ENCODE measurements around the gene CARD11.

Gene CARD11

DNA sequence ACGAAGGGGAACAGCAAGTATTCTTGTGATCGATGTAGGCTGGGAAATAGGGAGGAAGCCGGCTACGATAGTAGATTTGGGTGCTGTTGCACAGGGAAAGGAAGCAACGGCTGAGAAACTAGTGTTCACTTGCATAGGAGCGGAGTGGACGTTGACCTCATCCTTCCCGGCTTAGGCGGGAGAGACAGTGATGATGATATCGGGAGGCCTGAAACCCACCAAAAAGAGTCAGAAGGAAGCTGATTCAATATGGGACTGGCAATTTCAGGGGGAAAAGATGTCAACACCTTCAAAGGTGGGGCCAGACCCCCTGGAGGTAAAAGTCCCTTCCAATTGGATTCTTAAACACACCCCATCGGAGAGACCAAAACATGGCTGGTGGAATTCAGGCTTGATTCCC lies 61.3 kb downstream of the CARD11 start:
- DNase-seq (ENCODE audit: low read depth in 3 of 3): no peak

DNA sequence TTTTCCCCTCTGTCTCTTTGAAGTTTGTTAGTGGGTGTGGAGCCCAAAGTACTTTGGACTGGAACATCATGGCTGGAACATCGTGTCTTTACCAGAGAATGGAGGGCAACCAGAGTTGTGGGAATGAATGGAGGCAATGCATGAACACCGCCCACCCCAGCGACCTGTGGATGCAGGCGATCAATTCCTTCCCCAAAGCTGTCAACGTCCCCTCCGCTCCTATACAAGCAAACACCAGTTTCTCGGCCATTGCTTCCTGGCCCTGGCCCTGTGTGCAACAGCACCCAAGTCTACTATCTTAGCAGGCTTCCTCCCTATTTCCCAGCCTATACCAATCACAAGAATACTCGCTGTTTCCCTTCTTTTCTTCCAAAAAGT lies 62.6 kb downstream of the CARD11 start:
- DNase-seq (ENCODE audit: low read depth in 3 of 3): no peak

DNA sequence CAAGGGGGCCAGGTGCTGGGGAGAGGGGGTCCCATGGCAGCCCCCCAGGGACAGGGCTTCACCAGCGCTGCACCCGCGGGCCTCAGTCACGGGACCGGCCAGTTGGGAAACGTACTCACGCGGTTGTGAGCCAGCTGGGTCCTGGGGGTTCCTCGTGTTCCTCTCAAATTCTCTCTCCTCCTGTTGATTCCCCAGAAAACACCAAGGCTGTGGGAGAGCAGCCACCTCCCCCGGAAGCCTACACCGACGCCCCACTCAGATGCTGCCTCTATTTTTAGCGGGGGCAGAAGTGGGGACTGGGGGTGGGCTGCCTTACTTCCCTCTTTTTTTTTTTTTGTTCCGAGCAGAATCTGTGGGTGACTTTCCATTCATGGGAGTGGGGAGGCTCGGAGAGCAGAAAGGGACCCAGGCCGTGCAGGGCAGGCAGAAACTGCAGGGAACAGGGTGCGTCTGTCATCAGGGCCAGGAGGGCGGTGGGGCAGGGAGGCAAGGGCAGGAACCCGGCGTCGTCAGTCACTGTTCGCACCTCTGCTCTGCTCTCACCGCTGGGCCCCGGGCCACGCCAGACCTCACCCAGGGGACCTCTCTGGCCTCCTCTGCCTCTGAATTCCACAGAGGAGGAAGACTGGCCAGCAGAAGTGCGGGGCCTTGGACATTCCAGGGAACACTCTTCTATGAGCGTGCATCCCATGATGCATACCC lies 63.1 kb downstream of the CARD11 start:
- DNase-seq (ENCODE audit: low read depth in 3 of 3): no peak

DNA sequence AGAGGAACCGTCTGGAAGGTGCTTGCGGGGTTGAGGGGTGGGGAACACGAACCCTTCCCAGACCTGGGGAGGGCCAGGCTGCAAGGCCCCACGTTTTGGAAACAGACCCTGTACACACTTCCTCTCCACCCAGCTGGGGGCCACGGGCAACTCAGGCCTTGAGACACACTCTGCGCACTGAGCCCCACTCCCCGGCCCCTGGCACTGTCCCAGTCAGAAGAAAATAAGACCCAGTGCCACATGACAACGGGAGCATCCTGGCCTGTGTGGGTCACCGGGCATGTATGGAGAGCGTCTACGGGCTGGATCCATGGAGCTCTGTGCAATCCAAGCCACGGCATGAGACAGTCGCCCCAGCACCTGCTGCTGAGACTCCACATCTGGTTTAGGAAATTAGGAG lies 63.7 kb downstream of the CARD11 start:
- no peak for DNase-seq (ENCODE audit: low read depth in 3 of 3)

DNA sequence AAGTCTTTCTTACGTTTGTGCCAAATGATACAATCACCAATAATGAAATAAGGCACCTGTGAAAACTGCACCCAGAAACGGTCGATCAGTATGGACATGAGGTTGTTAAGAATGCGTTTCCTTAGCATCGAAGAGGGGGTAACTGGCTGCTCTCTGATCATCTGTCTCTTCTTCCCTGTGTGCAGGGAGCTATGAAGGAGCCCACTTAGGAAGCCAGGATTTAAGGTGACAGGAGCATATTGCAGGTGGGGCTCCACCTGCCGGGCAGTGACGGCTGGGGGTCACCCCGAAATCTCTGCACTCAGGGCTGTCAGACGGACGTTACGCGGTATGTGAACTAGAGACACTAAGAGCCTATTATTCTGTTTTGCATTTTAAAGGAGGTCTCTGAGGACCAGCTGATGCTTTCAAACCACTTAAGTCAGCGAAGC lies 64.5 kb downstream of the CARD11 start:
- DNase-seq (ENCODE audit: low read depth in 3 of 3): no peak

DNA sequence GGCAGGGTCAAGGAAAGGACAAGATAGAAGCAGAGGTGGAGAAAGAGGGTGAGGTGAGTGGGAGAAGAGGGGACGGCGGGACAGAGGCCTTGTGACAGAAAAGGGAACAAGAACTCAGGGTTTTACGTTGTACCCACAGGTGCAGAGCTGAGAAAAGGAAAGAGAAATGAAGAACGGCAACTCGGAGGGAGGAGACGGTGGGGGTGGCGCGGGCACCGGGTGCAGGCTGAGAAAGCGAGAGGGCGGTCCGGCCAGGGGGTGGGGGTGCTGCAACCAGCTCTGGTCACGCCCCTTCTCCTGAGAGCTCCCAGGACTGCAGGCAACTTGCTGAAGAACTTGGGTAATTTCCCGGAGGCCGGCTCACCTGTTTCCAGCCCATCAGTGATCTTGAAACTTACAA lies 65.3 kb downstream of the CARD11 start:
- peak; percentile 74 to 95 (median 85) for DNase-seq (ENCODE audit: low read depth in 3 of 3)

DNA sequence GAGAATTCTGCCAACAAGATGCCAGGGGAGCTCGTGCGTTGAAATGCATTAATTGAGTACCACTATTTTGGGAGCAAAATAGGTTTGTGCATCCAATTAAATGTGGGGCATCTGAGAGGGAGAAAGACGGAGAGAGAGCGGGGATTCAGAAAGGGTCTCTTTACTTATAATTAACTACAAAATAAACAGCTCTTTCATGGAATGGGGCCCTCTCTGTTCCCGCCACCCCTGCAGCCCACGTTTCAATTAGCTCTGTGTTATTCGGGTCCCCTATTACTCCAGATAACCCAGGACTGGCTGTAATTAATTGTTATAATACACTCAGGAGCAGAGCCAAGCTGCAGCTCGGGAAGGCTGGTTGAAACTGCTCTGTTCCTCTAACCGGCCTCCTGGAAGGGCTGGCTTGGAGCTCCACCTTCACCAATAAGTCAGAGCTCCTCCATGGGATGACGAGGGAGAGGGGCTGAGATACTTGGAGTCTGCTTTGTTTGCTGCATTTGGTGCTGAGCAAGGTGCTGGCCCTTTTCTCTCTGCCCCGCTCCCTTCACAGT lies 67.8 kb downstream of the CARD11 start:
- DNase-seq (ENCODE audit: low read depth in 3 of 3): no peak

DNA sequence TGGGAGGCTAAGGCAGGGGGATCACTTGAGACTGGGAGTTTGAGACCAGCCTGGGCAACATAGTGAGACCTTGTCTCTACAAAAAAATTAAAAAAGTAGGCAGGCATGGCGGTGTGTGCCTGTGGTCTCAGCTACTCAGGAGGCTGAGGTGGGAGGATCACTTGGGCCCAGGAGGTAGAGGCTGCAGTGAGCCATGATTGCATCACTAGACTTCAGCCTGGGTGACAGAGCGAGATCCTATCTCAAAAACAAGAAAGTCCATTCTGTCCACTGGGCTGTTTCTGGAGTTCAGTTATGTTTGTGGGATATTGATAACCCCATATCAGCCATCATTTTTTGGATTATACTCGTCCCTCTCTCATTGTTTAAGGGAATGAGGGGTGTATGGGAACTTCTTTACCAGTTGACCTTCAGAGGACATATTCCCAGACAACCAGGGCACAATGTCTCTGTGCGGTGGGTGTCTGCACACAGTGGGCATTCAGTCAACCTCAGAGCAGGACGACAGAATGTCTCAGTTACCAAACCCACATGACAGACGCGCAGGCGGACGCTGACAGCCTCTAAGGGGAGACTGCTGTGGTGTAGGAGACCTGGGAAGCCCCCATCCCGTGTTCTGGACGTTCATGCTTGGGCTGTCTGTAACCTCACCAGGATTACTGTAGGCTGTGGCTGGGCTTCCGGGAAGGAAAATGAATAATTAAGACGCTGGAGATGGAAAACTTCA lies 69.4 kb downstream of the CARD11 start:
- no peak for DNase-seq (ENCODE audit: low read depth in 3 of 3)

DNA sequence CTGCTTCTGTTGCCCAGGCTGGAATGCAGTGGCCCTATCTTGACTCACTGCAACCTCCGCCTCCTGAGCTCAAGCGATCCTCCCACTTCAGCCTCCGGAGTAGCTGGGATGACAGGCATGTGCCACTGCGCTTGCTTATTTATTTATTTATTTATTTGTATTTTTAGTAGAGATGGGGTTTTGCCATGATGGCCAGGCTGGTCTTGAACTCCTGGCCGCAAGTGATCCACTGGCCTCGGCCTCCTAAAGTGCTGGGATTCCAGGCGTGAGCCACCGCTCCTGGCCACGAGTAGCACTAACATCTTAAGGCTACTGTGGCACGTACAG lies 70.9 kb downstream of the CARD11 start:
- DNase-seq (ENCODE audit: low read depth in 3 of 3): no peak

DNA sequence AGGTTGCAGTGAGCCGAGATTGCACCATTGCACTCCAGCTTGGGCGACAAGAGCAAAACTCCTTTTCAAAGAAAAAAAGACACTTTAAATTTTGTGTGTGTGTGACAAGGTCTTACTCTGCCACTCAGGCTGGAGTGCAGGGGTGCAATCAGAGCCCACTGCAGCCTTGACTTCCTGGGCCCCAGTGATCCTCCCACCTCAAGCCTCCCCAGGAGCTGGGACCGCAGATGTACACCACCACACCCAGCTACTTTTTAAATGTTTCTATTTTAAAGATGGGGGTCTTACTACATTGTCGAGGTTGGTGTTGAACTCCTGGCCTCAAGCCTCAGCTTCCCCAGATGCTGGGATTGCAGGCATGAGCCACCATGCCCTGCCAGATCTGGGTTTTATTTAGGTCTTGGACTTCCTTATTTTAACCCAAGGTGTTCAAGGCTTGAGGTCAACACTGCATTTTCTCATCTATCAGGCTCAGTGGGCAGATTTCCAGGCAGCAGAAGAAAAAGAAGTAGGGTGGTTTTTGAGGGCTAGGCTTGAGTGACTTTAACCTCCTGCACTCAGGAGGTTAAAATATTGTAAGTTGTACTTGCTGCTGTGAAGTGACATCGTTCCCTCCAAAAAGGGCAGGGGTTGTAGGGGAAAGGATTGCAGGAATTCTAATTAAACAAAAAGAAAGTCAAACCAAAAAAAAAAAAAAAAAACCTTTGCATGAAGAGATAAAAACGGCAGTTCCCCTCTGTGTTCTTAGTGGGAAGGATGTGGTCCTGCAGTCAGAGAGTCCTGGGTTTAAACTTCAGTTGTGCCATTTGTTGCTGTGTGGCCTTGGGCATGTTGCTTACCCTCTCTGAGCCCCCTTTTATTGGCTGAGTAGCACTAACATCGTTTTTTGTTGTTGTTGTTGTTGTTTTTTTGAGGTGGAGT lies 71.5 kb downstream of the CARD11 start:
- no peak for DNase-seq (ENCODE audit: low read depth in 3 of 3)

DNA sequence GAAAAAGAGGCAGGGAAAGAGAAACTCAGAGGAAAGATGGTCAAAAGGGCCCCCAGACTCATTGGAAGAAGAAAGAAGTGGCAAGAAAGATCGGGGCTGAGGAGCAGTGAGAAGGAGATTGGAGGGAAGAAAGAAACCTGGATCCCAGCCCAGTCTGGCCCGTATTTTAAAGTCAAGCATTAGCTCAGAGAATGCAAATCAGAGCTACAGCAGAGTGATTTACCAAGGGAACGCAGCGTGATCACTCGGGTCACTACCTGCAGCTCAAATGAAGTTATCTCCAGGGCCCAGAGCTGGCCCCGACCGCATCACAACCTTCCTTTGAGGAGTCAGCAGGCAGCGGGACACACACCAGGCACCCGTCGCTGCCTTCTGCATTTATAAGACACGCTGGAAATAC lies 72.8 kb downstream of the CARD11 start:
- no peak for DNase-seq (ENCODE audit: low read depth in 3 of 3)

DNA sequence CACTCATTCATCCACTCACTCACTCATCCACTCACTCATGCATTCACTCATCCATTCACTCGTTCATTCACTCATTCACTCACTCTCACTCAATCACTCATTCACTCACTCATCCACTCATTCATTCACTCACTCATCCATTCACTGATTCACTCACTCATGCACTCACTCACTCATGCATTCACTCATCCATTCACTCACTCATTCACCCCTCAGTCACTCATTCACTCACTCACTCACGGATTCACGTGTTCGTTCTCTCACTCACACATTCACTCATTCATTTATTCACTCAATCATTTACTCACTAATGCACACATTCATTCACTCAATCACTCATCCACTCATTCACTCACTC lies 73.4 kb downstream of the CARD11 start:
- no peak for DNase-seq (ENCODE audit: low read depth in 3 of 3)

DNA sequence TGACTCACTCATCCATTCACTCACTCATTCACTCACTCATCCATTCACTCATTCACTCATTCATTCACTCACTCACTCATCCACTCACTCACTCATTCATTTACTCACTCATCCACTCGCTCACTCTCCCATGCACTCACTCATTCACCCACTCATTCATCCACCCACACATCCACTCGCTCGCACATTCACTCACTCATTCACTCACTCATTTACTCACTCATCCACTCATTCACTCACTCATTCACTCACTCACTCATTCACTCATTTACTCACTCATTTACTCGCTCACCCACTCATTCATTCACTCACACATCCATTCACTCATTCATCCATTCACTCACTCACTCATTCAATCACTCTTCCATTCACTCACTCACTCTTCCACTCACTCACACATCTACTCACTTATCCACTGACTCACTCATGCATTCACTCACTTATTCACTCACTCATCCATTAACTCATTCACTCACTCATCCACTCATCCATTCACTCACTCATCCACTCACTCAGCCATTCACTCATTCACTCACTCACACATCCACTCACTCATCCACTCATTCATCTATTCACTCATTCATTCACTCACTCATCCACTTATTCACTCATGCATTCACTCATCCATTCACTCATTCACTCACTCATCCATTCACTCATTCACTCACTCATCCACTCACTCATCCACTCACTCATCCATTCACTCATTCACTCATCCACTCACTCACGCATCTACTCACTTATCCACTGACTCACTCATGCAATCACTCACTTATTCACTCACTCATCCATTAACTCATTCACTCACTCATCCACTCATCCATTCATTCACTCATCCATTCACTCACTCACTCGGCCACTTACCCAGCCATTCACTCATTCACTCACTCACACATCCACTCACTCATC lies 74.0 kb downstream of the CARD11 start:
- no peak for DNase-seq (ENCODE audit: low read depth in 3 of 3)

DNA sequence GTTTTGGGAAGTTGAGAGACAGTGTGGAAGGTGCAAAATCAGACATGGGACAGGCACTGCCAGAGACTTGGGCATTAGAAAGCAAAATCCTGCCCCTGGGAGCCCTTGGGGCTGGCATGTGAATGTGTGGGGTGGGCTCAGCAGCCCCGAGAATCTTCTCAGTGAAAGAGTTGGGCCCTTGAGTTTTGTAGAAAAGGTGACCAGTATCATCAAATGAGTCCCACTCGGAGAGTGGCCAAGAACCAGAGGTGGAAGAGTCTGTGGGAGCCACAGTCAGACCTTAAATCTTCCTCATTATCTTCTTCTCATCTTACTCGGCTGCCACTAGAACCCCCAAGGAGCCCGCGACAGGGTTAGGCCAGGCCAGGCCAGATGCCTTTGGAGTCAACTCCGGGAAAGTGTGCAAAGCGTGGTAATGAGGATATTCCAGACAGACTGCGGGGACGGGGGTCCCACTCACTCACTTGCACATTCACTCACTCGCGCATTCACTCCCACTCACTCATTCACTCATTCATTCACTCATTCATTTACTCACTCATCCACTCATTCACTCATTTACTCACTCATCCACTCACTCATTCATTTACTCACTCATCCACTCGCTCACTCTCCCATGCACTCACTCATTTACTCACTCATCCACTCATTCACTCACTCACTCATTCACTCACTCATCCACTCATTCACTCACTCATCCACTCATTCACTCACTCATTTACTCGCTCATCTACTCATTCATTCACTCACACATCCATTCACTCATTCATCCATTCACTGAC lies 74.9 kb downstream of the CARD11 start:
- no peak for DNase-seq (ENCODE audit: low read depth in 3 of 3)

DNA sequence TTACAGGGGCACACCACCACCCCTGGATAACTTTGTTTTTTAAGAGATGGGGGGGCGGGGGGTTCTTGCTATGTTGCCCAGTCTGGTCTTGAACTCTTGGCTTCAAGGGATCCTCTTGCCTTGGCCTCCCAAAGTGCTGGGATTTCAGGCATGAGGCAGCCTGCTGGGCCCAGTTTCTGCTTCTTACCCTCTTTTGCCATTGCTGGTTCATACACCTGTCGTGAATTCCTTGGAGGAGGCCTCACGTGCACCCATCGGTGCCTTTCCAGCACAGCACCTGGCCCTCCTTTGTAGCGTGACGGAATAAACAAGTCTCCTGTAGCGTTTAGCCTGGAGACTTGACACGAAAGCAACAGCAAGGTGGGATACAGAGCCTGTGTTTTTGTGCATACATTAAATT lies 75.5 kb downstream of the CARD11 start:
- DNase-seq (ENCODE audit: low read depth in 3 of 3): no peak

DNA sequence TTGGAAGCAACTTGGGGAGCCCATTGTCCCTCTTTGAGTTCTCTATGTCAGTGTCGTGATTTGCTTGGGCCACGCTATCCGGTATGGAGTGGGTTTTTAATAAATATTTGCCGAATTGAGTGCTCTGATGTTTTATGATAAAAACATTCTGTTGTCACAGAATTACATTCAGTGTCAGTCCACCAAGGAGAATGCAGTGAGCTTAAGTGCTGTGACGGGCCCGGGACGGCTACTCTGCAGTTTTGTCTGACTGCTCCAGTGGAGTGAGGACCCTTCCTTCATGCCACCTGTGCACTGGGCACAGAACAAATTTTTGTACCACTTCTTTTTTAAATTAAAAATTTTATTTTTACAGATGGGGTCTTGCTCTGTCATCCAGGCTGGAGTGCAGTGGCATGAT lies 76.0 kb downstream of the CARD11 start:
- DNase-seq (ENCODE audit: low read depth in 3 of 3): no peak

DNA sequence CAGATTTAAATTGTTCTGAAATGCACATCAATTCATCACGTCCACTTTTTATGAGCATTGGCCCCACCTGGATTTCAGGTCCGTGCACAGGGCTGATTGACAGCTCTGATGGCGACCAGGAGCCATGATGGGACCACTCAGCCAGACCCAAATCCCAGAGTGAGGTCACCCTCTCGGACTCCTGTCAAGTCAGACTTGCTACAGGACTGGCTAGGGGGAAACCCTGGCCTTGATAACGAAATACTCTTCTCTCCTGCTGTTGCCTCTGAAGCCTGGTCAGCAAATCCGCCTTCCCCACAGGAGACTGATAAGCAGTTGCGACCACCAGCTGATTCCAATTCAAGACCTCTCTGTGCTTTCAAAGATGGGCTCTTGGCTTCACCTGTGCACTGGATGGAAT lies 76.4 kb downstream of the CARD11 start:
- no peak for DNase-seq (ENCODE audit: low read depth in 3 of 3)

DNA sequence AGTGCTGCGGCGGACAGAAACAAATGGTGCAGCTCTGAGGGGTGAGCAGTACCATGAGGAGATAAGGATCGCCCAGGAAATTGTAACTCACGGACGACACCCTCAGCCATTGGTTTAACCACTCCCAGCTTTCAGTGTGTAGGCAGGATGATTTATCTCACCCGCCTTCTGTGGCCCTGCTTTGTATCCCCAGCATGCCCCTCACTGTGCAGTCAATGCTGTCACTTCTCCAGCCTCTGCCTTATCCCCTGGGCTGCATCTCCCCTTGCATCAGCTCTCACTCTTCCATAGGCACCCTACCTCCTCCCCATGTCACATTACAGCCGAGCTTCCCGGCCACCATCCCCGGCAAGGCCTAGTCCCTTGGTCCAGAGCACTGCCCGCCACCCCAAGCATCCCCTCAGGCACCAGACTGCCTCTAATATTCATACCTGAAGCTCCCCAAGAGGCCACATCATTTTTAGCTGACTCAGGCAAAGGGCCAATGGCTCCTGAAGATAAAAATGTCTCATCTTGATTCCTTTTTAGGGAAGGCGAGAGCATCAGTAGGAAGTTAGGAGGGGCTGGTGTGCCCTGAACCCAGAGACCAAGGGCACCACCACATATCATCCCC lies 77.1 kb downstream of the CARD11 start:
- no peak for DNase-seq (ENCODE audit: low read depth in 3 of 3)

DNA sequence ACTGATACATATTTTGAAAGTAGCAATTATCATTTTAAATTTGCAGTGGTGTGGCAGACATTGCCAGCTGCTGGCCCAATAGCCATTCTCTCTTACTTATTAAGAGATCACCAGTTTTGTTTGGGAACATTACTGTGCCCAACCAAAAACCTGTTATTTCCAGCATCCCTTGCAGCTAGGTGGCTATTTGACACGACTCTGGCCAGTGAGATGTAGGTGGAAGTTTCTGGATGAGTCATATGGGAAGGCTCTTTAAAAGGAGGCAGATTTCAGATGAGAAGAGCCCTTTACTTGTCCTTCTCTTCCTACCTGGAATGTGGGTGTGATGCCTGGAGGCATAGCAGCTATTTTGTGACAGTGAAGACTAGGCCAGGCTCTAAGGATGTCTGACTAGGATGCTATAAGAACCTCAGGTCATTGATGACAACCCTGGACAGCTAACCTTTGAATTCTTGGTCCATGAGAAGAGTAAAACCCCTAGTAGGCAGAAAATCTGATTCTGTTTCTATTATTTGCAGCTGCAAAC lies 77.9 kb downstream of the CARD11 start:
- no peak for DNase-seq (ENCODE audit: low read depth in 3 of 3)

DNA sequence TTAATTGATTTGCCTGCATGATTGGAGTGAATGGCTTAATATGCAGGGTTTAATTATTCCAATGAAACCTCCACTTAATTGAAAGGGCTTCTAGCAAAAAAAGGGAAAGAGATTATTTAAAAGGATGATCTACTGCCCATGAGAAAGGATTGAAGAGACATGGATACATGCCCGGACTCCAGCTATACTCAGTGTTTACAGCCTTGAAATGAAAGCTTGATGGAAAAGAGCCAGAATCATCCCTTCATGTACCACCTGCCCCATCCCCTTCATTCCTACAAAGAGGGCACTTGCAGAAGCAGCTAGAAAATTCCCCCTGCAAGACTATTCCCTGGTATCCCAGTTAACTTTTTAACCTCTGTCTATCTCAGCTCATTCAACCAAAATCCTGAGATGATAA lies 78.4 kb downstream of the CARD11 start:
- DNase-seq (ENCODE audit: low read depth in 3 of 3): no peak
